ENCODE results near the gene GSTO1. TPM values are rescaled to one million over a fixed set of nuclear protein-coding genes. Genes with fewer than 3 reads are reported as not detected.
"Not testable (repeated sequence)": the region's sequence is repeated elsewhere in the genome, so short reads cannot be mapped to it uniquely, and the experiment has no call there.

GSTO1 gene
- total and polyA plus RNA-seq, 4 donors: 137 to 349 (median 211) TPM

- TF ChIP-seq JUND (IDR thresholded peaks at IDR 0.05) (no peak), GABPA (IDR thresholded peaks at IDR 0.05 in 1 of 2, conservative IDR thresholded peaks at IDR 0.05 in 1 of 2) (no peak), ZBTB33 (IDR thresholded peaks at IDR 0.05) (no peak), HNF4G (IDR thresholded peaks at IDR 0.05) (no peak), EGR1 (IDR thresholded peaks at IDR 0.05; ENCODE audit: low read depth in 2 of 2) (no peak), SP1 (IDR thresholded peaks at IDR 0.05) (no peak), CTCF (IDR thresholded peaks at IDR 0.05; ENCODE audit: low read depth, low read length, missing input control) (no peak), FOXA2 (IDR thresholded peaks at IDR 0.05) (no peak), YY1 (IDR thresholded peaks at IDR 0.05) (no peak), TAF1 (conservative IDR thresholded peaks at IDR 0.05) (no peak), FOXA1 (IDR thresholded peaks at IDR 0.05) (no peak), NR2F2 (IDR thresholded peaks at IDR 0.05) (no peak), HNF4A (conservative IDR thresholded peaks at IDR 0.05) (no peak), RAD21 (IDR thresholded peaks at IDR 0.05) (no peak), RXRA (IDR thresholded peaks at IDR 0.05) (no peak)
- no peak overlapping the region for H3K4me3 ChIP-seq (ENCODE audit: low read depth in 1 of 3, low read length in 3 of 3)
- no peaks in the 10 kb centered on the region for H3K4me1 ChIP-seq (ENCODE audit: control insufficient read depth in 4 of 4, insufficient read depth in 4 of 4, low read length in 3 of 4)
- H3K9ac ChIP-seq (ENCODE audit: low read depth in 1 of 2, low read length in 2 of 2): no peak overlapping the region
- no peak overlapping the region for H3K27ac ChIP-seq (ENCODE audit: low read depth in 1 of 2, low read length in 2 of 2)
- H3K9me3 ChIP-seq (ENCODE audit: control insufficient read depth in 4 of 4, low read length in 3 of 4): no peaks in the 10 kb centered on the region
- no peak for DNase-seq (ENCODE audit: low spot score)
- H3K27me3 ChIP-seq (ENCODE audit: control insufficient read depth in 4 of 4, insufficient read depth in 4 of 4, low read length in 3 of 4): no peaks in the 10 kb centered on the region
- no peaks in the 10 kb centered on the region for H3K36me3 ChIP-seq (ENCODE audit: control insufficient read depth in 4 of 4, insufficient read depth in 3 of 4, low read depth in 1 of 4, low read length in 3 of 4)
- WGBS: 74% methylated on average over 2 of the region's 2 CpGs
These were observed 14.6 kb upstream of the GSTO1 start for GRCh38 chr10:104240078-104240477.

- Histone ChIP-seq H3K4me3 (ENCODE audit: low read depth in 1 of 3, low read length in 3 of 3) (no peak overlapping the region), H3K4me1 (ENCODE audit: control insufficient read depth in 4 of 4, insufficient read depth in 4 of 4, low read length in 3 of 4) (no peaks in the 10 kb centered on the region), H3K27me3 (ENCODE audit: control insufficient read depth in 4 of 4, insufficient read depth in 4 of 4, low read length in 3 of 4) (no peaks in the 10 kb centered on the region), H3K9ac (ENCODE audit: low read depth in 1 of 2, low read length in 2 of 2) (no peak overlapping the region), H3K27ac (ENCODE audit: low read depth in 1 of 2, low read length in 2 of 2) (no peak overlapping the region), H3K9me3 (ENCODE audit: control insufficient read depth in 4 of 4, low read length in 3 of 4) (no peaks in the 10 kb centered on the region), H3K36me3 (ENCODE audit: control insufficient read depth in 4 of 4, insufficient read depth in 3 of 4, low read depth in 1 of 4, low read length in 3 of 4) (no peaks in the 10 kb centered on the region)
- TF ChIP-seq RAD21 (IDR thresholded peaks at IDR 0.05): no peak
- TF ChIP-seq TAF1 (conservative IDR thresholded peaks at IDR 0.05): no peak
- no peak for TF ChIP-seq FOXA2 (IDR thresholded peaks at IDR 0.05)
- no peak for TF ChIP-seq CTCF (IDR thresholded peaks at IDR 0.05; ENCODE audit: low read depth, low read length, missing input control)
- TF ChIP-seq HNF4G (IDR thresholded peaks at IDR 0.05): no peak
- TF ChIP-seq HNF4A (conservative IDR thresholded peaks at IDR 0.05): no peak
- no peak for DNase-seq (ENCODE audit: low spot score)
These were observed 12.1 kb upstream of the GSTO1 start for GRCh38 chr10:104242545-104242944.

GRCh38 chr10:104243009-104243408 is 11.7 kb upstream of the GSTO1 start:
- H3K4me3 ChIP-seq (ENCODE audit: low read depth in 1 of 3, low read length in 3 of 3); DNase-seq (ENCODE audit: low spot score); H3K27ac ChIP-seq (ENCODE audit: low read depth in 1 of 2, low read length in 2 of 2); H3K36me3 ChIP-seq (ENCODE audit: control insufficient read depth in 4 of 4, insufficient read depth in 3 of 4, low read depth in 1 of 4, low read length in 3 of 4); H3K27me3 ChIP-seq (ENCODE audit: control insufficient read depth in 4 of 4, insufficient read depth in 4 of 4, low read length in 3 of 4); H3K4me1 ChIP-seq (ENCODE audit: control insufficient read depth in 4 of 4, insufficient read depth in 4 of 4, low read length in 3 of 4); H3K9me3 ChIP-seq (ENCODE audit: control insufficient read depth in 4 of 4, low read length in 3 of 4); H3K9ac ChIP-seq (ENCODE audit: low read depth in 1 of 2, low read length in 2 of 2): not testable (repeated sequence)
- WGBS: 94% methylated on average over 3 of the region's 3 CpGs
